ENCODE measurements around the gene ADAM10. TPM values are rescaled to one million over a fixed set of nuclear protein-coding genes. Genes with fewer than 3 reads are reported as not detected.
"Not testable (repeated sequence)": the region's sequence is repeated elsewhere in the genome, so short reads cannot be mapped to it uniquely, and the experiment has no call there.

Gene ADAM10
- total RNA-seq, 2 experiments from 2014 or later = 141 to 151 TPM

- H3K4me1 Mint-ChIP-seq = peaks cover 49% of the 10 kb centered on the region
- peaks cover 56% of the 10 kb centered on the region for H3K36me3 Mint-ChIP-seq
- H3K9me3 Mint-ChIP-seq (ENCODE audit: low read depth) = no peaks in the 10 kb centered on the region
- CTCF ChIA-PET = no interaction called here
- H3K27ac Mint-ChIP-seq = peak overlapping the region; percentile 95
- DNase-seq = no peak
- ATAC-seq = no peak
- peak overlapping the region; percentile 12 for H3K4me3 Mint-ChIP-seq
- no peaks in the 10 kb centered on the region for H3K27me3 Mint-ChIP-seq
Measured at GRCh38 chr15:58627046-58627445, 122.5 kb downstream of the ADAM10 start.

GRCh38 chr15:58626378-58626777, 123.1 kb downstream of the ADAM10 start:
- Mint-ChIP-seq H3K4me1 (peaks cover 49% of the 10 kb centered on the region), H3K27me3 (no peaks in the 10 kb centered on the region), H3K4me3 (no peak overlapping the region), H3K9me3 (ENCODE audit: low read depth) (no peaks in the 10 kb centered on the region), H3K27ac (no peak overlapping the region), H3K36me3 (peaks cover 56% of the 10 kb centered on the region)
- no peak for ATAC-seq
- DNase-seq = no peak
- CTCF ChIA-PET = no interaction called here

- Mint-ChIP-seq H3K36me3 (peaks cover 66% of the 10 kb centered on the region), H3K4me3 (no peak overlapping the region), H3K27ac (no peak overlapping the region), H3K27me3 (no peaks in the 10 kb centered on the region), H3K9me3 (ENCODE audit: low read depth) (peaks cover 8% of the 10 kb centered on the region), H3K4me1 (peaks cover 33% of the 10 kb centered on the region)
- DNase-seq = no peak
- CTCF ChIA-PET = interaction anchor here (1.4 kb wide), 1 partner anchor 396 kb away, joined by 3 read pairs; no protein-coding TSS in a partner anchor
- ATAC-seq = no peak
Measured at GRCh38 chr15:58622877-58623276, 126.6 kb downstream of the ADAM10 start.

GRCh38 chr15:58620268-58620667, 129.2 kb downstream of the ADAM10 start:
- DNase-seq, H3K4me3 Mint-ChIP-seq, ATAC-seq, CTCF ChIA-PET, H3K27ac Mint-ChIP-seq, H3K27me3 Mint-ChIP-seq: not testable (repeated sequence)
- H3K4me1 Mint-ChIP-seq = peaks cover 21% of the 10 kb centered on the region
- H3K36me3 Mint-ChIP-seq = peaks cover 65% of the 10 kb centered on the region
- peaks cover 17% of the 10 kb centered on the region for H3K9me3 Mint-ChIP-seq (ENCODE audit: low read depth)

- Mint-ChIP-seq H3K4me3 (no peak overlapping the region), H3K27ac (no peak overlapping the region), H3K9me3 (ENCODE audit: low read depth) (peaks cover 32% of the 10 kb centered on the region), H3K4me1 (peaks cover 12% of the 10 kb centered on the region), H3K27me3 (no peaks in the 10 kb centered on the region), H3K36me3 (peaks cover 79% of the 10 kb centered on the region)
- CTCF ChIA-PET = no interaction called here
- no peak for ATAC-seq
- no peak for DNase-seq
Measured at GRCh38 chr15:58616171-58616570, 133.3 kb downstream of the ADAM10 start.

GRCh38 chr15:58611731-58612676, 137.5 kb downstream of the ADAM10 start:
- CTCF ChIA-PET = interaction anchor here (1.0 kb wide), 1 partner anchor 1011 kb away, joined by 3 read pairs; no protein-coding TSS in a partner anchor
- H3K4me1 Mint-ChIP-seq = peaks cover 28% of the 10 kb centered on the region
- no peak overlapping the region for H3K27ac Mint-ChIP-seq
- H3K4me3 Mint-ChIP-seq = no peak overlapping the region
- H3K9me3 Mint-ChIP-seq (ENCODE audit: low read depth) = peaks cover 24% of the 10 kb centered on the region
- peaks cover 83% of the 10 kb centered on the region for H3K36me3 Mint-ChIP-seq
- DNase-seq = no peak
- no peaks in the 10 kb centered on the region for H3K27me3 Mint-ChIP-seq
- no peak for ATAC-seq

- no peak for DNase-seq
- Mint-ChIP-seq H3K4me1 (peaks cover 18% of the 10 kb centered on the region), H3K27ac (no peak overlapping the region), H3K36me3 (peaks cover 77% of the 10 kb centered on the region), H3K9me3 (ENCODE audit: low read depth) (peaks cover 5% of the 10 kb centered on the region), H3K4me3 (no peak overlapping the region), H3K27me3 (no peaks in the 10 kb centered on the region)
- CTCF ChIA-PET = no interaction called here
- ATAC-seq = no peak
Measured at GRCh38 chr15:58608711-58609110, 140.8 kb downstream of the ADAM10 start.

DNA sequence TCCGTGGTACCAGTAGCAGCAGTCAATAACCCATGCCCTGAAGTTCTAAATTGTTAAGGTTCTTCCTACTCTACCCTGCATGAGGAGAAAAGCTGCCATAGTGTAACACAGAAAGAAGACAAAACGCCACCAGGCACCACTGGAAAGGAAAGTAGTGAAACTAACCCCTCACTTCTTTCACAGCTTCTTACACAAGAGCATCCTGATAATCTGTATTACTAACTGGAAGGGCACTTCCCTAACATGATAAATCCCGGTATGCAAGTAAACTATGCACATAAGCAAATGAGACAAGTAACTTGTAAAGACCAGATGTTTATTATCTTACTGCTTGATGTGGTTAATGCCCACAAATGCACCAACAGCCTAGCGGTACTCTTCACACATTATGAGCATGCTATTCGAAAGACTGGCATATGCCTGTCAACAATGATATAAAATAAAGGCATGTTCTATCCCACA, 141.3 kb downstream of the ADAM10 start:
- ATAC-seq (no peak), DNase-seq (no peak)
- H3K27me3 Mint-ChIP-seq = no peaks in the 10 kb centered on the region
- peak overlapping the region; percentile 70 for H3K27ac Mint-ChIP-seq
- peaks cover 18% of the 10 kb centered on the region for H3K4me1 Mint-ChIP-seq
- H3K36me3 Mint-ChIP-seq = peaks cover 77% of the 10 kb centered on the region
- H3K4me3 Mint-ChIP-seq = no peak overlapping the region
- peaks cover under 1% of the 10 kb centered on the region for H3K9me3 Mint-ChIP-seq (ENCODE audit: low read depth)
- CTCF ChIA-PET = no interaction called here

GRCh38 chr15:58606577-58607080, 142.9 kb downstream of the ADAM10 start:
- H3K27me3 Mint-ChIP-seq = no peaks in the 10 kb centered on the region
- H3K36me3 Mint-ChIP-seq = peaks cover 73% of the 10 kb centered on the region
- peaks cover 17% of the 10 kb centered on the region for H3K4me1 Mint-ChIP-seq
- CTCF ChIA-PET = interaction anchor here (1.1 kb wide), 1 partner anchor 32 kb away, joined by 3 read pairs; no protein-coding TSS in a partner anchor
- no peak for DNase-seq
- H3K27ac Mint-ChIP-seq = no peak overlapping the region
- ATAC-seq = no peak
- no peaks in the 10 kb centered on the region for H3K9me3 Mint-ChIP-seq (ENCODE audit: low read depth)
- H3K4me3 Mint-ChIP-seq = no peak overlapping the region

DNA sequence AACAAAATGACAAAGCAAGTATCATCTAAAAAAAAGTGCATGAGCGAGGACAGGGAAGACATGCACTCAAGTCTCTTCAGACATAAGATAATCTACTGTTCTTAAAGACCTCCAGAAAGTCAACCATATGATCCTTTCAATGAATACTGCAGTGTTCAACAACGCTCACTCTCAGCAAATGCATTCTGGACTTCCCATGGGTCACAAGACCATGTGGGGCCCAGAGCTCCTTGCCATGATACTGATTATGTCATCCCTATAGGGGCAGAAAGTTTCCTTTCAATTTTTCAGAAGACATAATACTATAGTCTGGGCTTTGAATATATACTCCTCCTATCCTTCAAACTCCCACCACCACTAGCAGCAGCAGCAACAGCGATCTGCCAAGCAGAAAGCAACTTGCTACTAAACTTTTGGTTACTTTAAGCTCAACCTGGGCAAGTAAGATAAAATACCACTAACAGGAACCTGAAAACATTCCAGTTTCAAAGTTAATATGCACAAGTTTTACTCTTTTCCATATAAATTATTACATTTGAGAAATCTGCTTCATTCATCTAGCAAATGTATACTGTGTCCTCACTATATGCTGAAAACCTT, 143.5 kb downstream of the ADAM10 start:
- no peak overlapping the region for H3K27ac Mint-ChIP-seq

DNA sequence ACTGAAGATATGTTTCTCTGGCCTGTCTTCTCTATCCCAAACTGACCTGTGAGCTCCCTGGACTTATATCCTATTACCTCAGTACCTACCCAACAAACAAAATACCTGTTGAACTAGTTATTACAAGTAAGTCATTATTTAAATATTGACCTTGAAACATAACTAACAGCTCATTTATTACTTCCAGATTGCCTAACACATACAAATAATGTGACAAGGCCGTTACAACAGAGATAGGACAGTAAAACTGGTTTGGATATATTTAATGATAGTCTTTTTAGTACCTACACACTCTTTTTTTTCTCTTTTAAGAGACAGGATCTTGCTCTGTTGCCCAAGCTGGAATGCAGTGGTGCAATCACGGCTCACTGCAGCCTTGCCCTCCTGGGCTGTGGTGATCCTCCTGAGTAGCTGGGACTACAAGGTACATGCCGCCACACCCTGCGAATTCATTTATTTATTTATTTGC, 145.0 kb downstream of the ADAM10 start:
- Mint-ChIP-seq H3K9me3 (ENCODE audit: low read depth) (no peaks in the 10 kb centered on the region), H3K4me1 (peaks cover 17% of the 10 kb centered on the region), H3K36me3 (peaks cover 62% of the 10 kb centered on the region), H3K27me3 (no peaks in the 10 kb centered on the region), H3K4me3 (no peak overlapping the region), H3K27ac (no peak overlapping the region)
- no peak for DNase-seq
- ATAC-seq = no peak
- CTCF ChIA-PET = interaction anchor here (1.0 kb wide), 1 partner anchor 352 kb away, joined by 3 read pairs; no protein-coding TSS in a partner anchor

More for the DNA sequence above, 143.5 kb downstream of the ADAM10 start:
- no peak overlapping the region for H3K4me3 Mint-ChIP-seq
- DNase-seq (no peak), ATAC-seq (no peak)
- H3K36me3 Mint-ChIP-seq = peaks cover 71% of the 10 kb centered on the region
- H3K27me3 Mint-ChIP-seq = no peaks in the 10 kb centered on the region
- H3K9me3 Mint-ChIP-seq (ENCODE audit: low read depth) = no peaks in the 10 kb centered on the region
- peaks cover 17% of the 10 kb centered on the region for H3K4me1 Mint-ChIP-seq
- CTCF ChIA-PET = interaction anchor here (1.1 kb wide), 1 partner anchor 33 kb away, joined by 3 read pairs; no protein-coding TSS in a partner anchor

GRCh38 chr15:58603927-58604326, 145.6 kb downstream of the ADAM10 start:
- H3K27ac Mint-ChIP-seq; H3K27me3 Mint-ChIP-seq; ATAC-seq; H3K9me3 Mint-ChIP-seq (ENCODE audit: low read depth); DNase-seq; H3K4me3 Mint-ChIP-seq: not testable (repeated sequence)
- CTCF ChIA-PET = interaction anchor here (1.0 kb wide), 1 partner anchor 351 kb away, joined by 3 read pairs; no protein-coding TSS in a partner anchor
- Mint-ChIP-seq H3K36me3 (peaks cover 60% of the 10 kb centered on the region), H3K4me1 (peaks cover 14% of the 10 kb centered on the region)

GRCh38 chr15:58602823-58603222, 146.7 kb downstream of the ADAM10 start:
- no peak overlapping the region for H3K4me3 Mint-ChIP-seq
- peaks cover 58% of the 10 kb centered on the region for H3K36me3 Mint-ChIP-seq
- peaks cover 12% of the 10 kb centered on the region for H3K4me1 Mint-ChIP-seq
- H3K9me3 Mint-ChIP-seq (ENCODE audit: low read depth) = no peaks in the 10 kb centered on the region
- no peak for DNase-seq
- no peak overlapping the region for H3K27ac Mint-ChIP-seq
- no peak for ATAC-seq
- CTCF ChIA-PET = no interaction called here
- H3K27me3 Mint-ChIP-seq = no peaks in the 10 kb centered on the region

Data from activated CD8-positive, alpha-beta memory T cell treated with anti-CD3 and anti-CD28 coated beads, Interleukin-2, amount 10 ng/mL, durations not matched to agents 7 days and 5 days (primary cell).